Fibroblast of lung (primary cell): ENCODE measurements around the gene DDR2.

Experiments
- EZH2 ChIP-seq: IDR thresholded peaks from 2 replicates; pipeline ENCODE4 v1.5.1; 2012; ENCODE audit warnings: low read length, control low read depth, mild to moderate bottlenecking; ENCODE audit errors: missing control alignments
- TF ChIP-seq, protein P1 (sequence below), 2 donors: IDR thresholded peaks in 1 of 2; conservative IDR thresholded peaks in 1 of 2; 1 replicate in 1 of 2; 2 replicates in 1 of 2; pipeline ENCODE4 v1.5.1; 2011 to 2012; ENCODE audit warnings: low read length in 2 of 2, control low read depth in 1 of 2, inconsistent platforms in 1 of 2, low read depth in 1 of 2, mild to moderate bottlenecking in 1 of 2

GRCh38 chr1:162590686-162591085 is 41.6 kb upstream of the DDR2 start:
- TF ChIP-seq, protein P1, sequence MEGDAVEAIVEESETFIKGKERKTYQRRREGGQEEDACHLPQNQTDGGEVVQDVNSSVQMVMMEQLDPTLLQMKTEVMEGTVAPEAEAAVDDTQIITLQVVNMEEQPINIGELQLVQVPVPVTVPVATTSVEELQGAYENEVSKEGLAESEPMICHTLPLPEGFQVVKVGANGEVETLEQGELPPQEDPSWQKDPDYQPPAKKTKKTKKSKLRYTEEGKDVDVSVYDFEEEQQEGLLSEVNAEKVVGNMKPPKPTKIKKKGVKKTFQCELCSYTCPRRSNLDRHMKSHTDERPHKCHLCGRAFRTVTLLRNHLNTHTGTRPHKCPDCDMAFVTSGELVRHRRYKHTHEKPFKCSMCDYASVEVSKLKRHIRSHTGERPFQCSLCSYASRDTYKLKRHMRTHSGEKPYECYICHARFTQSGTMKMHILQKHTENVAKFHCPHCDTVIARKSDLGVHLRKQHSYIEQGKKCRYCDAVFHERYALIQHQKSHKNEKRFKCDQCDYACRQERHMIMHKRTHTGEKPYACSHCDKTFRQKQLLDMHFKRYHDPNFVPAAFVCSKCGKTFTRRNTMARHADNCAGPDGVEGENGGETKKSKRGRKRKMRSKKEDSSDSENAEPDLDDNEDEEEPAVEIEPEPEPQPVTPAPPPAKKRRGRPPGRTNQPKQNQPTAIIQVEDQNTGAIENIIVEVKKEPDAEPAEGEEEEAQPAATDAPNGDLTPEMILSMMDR (conservative IDR thresholded peaks at IDR 0.05 in 1 of 2, IDR thresholded peaks at IDR 0.05 in 1 of 2; ENCODE audit: low read depth in 1 of 2, low read length in 2 of 2), result no peak
- TF ChIP-seq EZH2, result no peak
